Breast epithelium (tissue), 4 donors: ENCODE measurements around the gene GALNT6. TPM values are rescaled to one million over a fixed set of nuclear protein-coding genes. Genes with fewer than 3 reads are reported as not detected.

Experiments used
- DNase-seq, 2 donors: peaks; one replicate each; pipeline ENCODE4 v3.0.0-alpha.2; 2019; ENCODE audit warnings: low spot score in 2 of 2
- H3K27ac ChIP-seq, 2 donors: fragments of 200-600 bp; sonication (generic) in 1 of 2; one replicate each; pipeline ENCODE4 v1.5.1; 2016 to 2019; ENCODE audit warnings: mild to moderate bottlenecking in 1 of 2
- H3K27me3 ChIP-seq, 2 donors: fragments of 200-600 bp; sonication (generic) in 1 of 2; one replicate each; pipeline versions ENCODE4 v1.5.1 to v1.6.0; 2017 to 2019; ENCODE audit warnings: control low read depth in 1 of 2, mild to moderate bottlenecking in 1 of 2
- H3K36me3 ChIP-seq: fragments of 200-600 bp; one replicate; pipeline ENCODE4 v1.5.1; 2019
- H3K4me1 ChIP-seq, 2 donors: fragments of 200-600 bp; sonication (generic); one replicate each; pipeline ENCODE4 v1.5.1; 2016 to 2019; ENCODE audit warnings: control low read depth in 1 of 2
- H3K4me3 ChIP-seq, 3 donors: fragments of 200-600 bp; sonication (generic); 1 replicate in 2 of 3; 2 replicates in 1 of 3; pipeline ENCODE4 v1.5.1; 2016 to 2019; ENCODE audit warnings: mild to moderate bottlenecking in 3 of 3, moderate library complexity in 2 of 3
- H3K9me3 ChIP-seq, 2 donors: fragments of 200-600 bp; sonication (generic) in 1 of 2; one replicate each; pipeline ENCODE4 v1.5.1; 2016 to 2019; ENCODE audit warnings: control low read depth in 1 of 2
- POLR2A ChIP-seq: fragments of 450-650 bp; IDR thresholded peaks from one replicate; pipeline ENCODE4 v1.6.1; 2016; ENCODE audit warnings: antibody characterized with exemption, mild to moderate bottlenecking, moderate library complexity
- POLR2AphosphoS5 ChIP-seq, 3 donors: sonication (generic); formaldehyde crosslinking; IDR thresholded peaks; one replicate each; pipeline ENCODE4 v1.6.1; 2017; ENCODE audit warnings: antibody characterized with exemption in 3 of 3
- intact Hi-C: fragments of 100-400 bp; cut with DNase I; formaldehyde crosslinking; loops from one replicate; pipeline ENCODE4 v1.15.1; 2023; ENCODE audit warnings: low total_unique reads
- total RNA-seq, 3 donors: library from RNA; depleted of rRNA; stranded (reverse); fragments of >200 nt; gene quantifications; one replicate each; pipeline ENCODE4 v1.1.0, GENCODE V29; 2016
- TF ChIP-seq, protein P1 (sequence below), 3 donors: fragments of 450-650 bp; IDR thresholded peaks; one replicate each; pipeline ENCODE4 v1.5.1; 2016 to 2017; ENCODE audit warnings: antibody characterized with exemption in 3 of 3, mild to moderate bottlenecking in 3 of 3, moderate library complexity in 3 of 3

The GALNT6 gene
- total RNA-seq, 3 donors from 2014 or later, result 5.8 to 55.8 (median 48.2) TPM

DNA sequence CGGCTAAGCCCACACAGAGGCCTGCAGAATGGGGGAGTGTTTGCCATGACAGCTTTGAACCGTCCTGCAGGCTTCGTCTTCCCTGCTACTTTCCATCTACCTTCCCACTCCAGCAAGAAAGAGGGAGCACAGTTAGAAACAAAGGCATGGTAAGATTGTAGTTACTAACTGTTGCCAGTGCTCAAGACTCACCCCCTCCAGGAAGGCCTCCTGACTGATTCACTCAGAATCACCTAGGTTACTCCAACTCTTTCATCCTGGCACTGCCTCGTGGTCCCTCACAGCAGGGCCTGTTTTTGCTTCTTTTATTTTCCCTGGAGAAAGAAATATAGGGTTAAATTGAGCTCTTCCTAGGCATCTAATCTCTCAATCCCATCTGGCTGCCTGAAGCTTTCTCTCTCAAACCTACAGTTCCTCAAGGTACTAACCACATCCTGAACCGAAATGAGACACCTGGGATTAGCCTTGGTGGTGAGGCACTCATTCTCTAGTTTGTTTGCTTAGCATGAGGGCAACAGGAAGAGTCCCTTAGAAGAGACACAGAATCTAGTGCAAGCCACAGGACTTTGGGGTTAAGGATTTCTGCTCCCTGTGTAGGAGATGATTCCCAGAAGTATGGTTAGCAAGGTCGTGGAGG is 7.8 kb downstream of the GALNT6 start:
- Histone ChIP-seq H3K27me3 (no peaks in the 10 kb centered on the region), H3K36me3 (no peaks in the 10 kb centered on the region), H3K4me3 (no peak overlapping the region), H3K9me3 (no peaks in the 10 kb centered on the region), H3K4me1 (no peaks in the 10 kb centered on the region), H3K27ac (peak overlapping the region in 1 of 2 donors; percentile 80)
- intact Hi-C loops, result no loop called here
- DNase-seq, result no peak
- TF ChIP-seq, protein P1, sequence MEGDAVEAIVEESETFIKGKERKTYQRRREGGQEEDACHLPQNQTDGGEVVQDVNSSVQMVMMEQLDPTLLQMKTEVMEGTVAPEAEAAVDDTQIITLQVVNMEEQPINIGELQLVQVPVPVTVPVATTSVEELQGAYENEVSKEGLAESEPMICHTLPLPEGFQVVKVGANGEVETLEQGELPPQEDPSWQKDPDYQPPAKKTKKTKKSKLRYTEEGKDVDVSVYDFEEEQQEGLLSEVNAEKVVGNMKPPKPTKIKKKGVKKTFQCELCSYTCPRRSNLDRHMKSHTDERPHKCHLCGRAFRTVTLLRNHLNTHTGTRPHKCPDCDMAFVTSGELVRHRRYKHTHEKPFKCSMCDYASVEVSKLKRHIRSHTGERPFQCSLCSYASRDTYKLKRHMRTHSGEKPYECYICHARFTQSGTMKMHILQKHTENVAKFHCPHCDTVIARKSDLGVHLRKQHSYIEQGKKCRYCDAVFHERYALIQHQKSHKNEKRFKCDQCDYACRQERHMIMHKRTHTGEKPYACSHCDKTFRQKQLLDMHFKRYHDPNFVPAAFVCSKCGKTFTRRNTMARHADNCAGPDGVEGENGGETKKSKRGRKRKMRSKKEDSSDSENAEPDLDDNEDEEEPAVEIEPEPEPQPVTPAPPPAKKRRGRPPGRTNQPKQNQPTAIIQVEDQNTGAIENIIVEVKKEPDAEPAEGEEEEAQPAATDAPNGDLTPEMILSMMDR (IDR thresholded peaks at IDR 0.05), result no peak
- TF ChIP-seq POLR2AphosphoS5 (IDR thresholded peaks at IDR 0.05) (no peak), POLR2A (no peak)

DNA sequence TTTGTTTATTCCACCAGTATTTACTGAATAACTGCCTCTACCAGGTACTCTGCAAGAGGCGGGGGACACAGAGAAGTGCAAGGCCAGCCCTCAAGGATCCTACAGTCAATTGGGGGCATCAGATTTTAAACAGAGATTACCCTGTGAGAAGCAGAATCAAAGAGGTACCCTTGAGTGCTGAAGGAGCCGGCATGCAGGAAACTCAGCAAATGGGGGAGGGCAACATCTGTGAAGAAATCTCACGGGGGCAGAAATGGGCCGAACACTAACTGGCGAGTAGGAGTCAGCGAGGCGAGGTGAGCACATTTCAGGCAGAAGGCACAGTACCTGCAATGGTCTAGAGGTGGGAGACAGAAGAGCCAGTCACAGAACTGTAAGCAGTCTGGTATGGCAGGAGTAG is 9.0 kb downstream of the GALNT6 start:
- intact Hi-C loops, result no loop called here
- no peak for DNase-seq
- TF ChIP-seq POLR2A, result no peak
- no peak for TF ChIP-seq POLR2AphosphoS5 (IDR thresholded peaks at IDR 0.05)
- TF ChIP-seq, protein P1 (IDR thresholded peaks at IDR 0.05), result no peak
- H3K27me3 ChIP-seq, result no peaks in the 10 kb centered on the region
- peak overlapping the region in 1 of 2 donors; percentile 69 for H3K27ac ChIP-seq
- no peaks in the 10 kb centered on the region for H3K9me3 ChIP-seq
- no peak overlapping the region for H3K4me3 ChIP-seq
- no peaks in the 10 kb centered on the region for H3K36me3 ChIP-seq
- no peaks in the 10 kb centered on the region for H3K4me1 ChIP-seq

DNA sequence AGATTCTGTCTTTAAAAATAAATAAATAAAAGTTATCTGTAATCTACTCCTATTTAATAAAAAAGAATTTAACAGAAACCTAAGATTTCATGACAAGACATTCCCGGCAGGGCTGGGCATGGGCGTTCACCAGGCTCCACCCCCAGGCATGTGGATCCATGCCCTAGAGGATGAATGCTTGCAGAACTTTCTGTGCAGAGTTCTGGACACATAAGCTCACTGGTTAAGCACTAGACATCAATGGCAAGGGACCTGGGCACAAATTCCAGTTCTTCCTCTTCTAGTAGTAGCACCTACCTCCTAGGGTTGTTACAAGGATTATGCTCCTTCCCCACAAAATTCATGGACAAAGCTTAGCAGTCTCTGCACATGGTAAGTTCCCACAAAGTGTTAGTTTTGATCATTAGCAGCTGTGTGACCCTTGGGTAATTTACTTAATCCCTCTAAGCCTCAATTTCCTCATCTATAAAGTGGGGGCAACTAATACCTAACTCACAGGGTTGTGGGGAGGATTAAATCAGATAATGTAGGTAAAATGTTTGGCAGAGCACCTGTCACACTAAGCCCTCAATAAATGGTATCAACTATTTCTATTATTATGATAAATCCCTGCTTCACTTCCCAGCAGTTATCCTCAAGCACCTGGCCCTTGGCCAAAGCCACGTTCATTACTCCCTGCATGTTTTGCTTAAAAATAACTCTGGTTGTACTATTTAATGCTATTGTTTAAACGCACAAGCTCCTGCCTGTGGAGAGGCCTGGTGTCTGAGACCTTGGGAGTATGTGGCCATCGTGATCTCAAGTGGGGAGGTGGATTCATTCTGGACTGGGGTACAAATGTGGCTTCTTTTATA is 9.8 kb downstream of the GALNT6 start:
- TF ChIP-seq POLR2AphosphoS5 (IDR thresholded peaks at IDR 0.05), result no peak
- TF ChIP-seq, protein P1 (IDR thresholded peaks at IDR 0.05), result no peak
- TF ChIP-seq POLR2A, result no peak
- Histone ChIP-seq H3K4me3 (no peak overlapping the region), H3K27ac (no peak overlapping the region), H3K4me1 (no peaks in the 10 kb centered on the region), H3K36me3 (no peaks in the 10 kb centered on the region), H3K27me3 (no peaks in the 10 kb centered on the region), H3K9me3 (no peaks in the 10 kb centered on the region)
- intact Hi-C loops, result no loop called here
- DNase-seq, result no peak

DNA sequence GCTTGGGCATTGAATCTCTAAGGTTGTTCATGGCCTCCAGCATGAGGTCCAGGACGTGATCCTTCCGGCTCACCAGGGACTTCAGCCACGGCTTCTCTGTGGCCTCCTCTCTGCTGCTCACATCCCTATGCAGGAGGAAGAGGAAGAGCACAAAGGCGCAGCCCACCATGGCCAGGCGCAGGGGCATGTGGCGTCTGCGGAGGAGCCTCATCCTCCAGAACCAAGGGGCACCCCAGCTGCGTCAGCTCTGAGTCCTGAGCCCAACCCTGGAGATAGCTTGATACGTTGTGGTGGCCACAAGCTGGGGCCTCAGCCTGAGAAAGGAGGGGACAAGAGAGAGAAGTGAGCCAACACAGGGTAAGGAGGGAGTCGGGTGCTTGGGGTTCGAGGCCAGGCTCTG is 11.6 kb downstream of the GALNT6 start:
- no peak overlapping the region for H3K27ac ChIP-seq
- intact Hi-C loops, result no loop called here
- H3K36me3 ChIP-seq, result no peaks in the 10 kb centered on the region
- H3K9me3 ChIP-seq, result no peaks in the 10 kb centered on the region
- no peaks in the 10 kb centered on the region for H3K27me3 ChIP-seq
- TF ChIP-seq, protein P1 (IDR thresholded peaks at IDR 0.05), result no peak
- no peak for TF ChIP-seq POLR2A
- TF ChIP-seq POLR2AphosphoS5 (IDR thresholded peaks at IDR 0.05), result no peak
- DNase-seq, result no peak
- no peaks in the 10 kb centered on the region for H3K4me1 ChIP-seq
- H3K4me3 ChIP-seq, result no peak overlapping the region

DNA sequence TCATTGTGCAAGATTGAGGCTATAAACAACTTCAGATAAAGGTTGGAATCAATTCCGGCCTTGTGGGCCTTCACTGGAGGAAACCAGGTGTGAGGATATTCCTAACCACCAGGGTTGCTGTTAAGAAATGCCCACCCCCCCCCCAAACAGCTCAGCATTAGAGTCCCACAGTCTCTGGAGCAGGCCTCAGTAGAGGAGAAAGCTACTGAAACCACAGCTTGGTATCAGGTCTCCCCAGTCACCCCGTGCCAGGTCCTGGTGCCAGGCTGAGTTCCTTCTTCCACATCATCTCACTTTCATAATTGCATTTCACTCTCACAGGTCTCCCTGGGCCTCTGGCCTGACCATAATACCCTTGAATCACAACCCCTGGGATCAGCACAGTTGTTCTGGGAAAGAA is 12.5 kb downstream of the GALNT6 start:
- TF ChIP-seq, protein P1 (IDR thresholded peaks at IDR 0.05), result no peak
- TF ChIP-seq POLR2AphosphoS5 (IDR thresholded peaks at IDR 0.05) (no peak), POLR2A (no peak)
- H3K36me3 ChIP-seq, result no peaks in the 10 kb centered on the region
- intact Hi-C loops, result no loop called here
- H3K27ac ChIP-seq, result no peak overlapping the region
- no peaks in the 10 kb centered on the region for H3K9me3 ChIP-seq
- DNase-seq, result no peak
- H3K4me1 ChIP-seq, result no peaks in the 10 kb centered on the region
- H3K27me3 ChIP-seq, result no peaks in the 10 kb centered on the region
- H3K4me3 ChIP-seq, result no peak overlapping the region
